ENCODE results near the gene SMIM11.
"Not testable (repeated sequence)": the region's sequence is repeated elsewhere in the genome, so short reads cannot be mapped to it uniquely, and the experiment has no call there.

DNA sequence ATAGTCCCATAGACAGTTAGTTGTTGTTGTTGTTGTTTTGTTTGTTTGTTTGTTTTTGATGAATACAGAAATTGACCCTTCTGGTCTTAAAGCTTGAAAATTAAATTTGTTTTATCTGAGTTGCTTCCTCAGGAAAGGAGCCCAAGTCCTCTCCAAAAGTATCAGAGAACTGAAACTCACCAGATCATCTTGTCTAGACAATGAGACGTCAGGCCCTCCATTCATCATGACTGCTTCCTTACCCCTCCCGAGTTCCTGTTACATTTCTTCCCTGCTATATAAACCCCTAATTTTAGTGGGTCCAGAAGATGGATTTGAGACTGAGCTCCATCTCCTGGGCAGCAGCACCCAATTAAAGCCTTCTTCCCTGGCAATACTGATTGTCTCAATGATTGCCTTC lies 31.4 kb downstream of the SMIM11 start:
- TF ChIP-seq, protein P1, sequence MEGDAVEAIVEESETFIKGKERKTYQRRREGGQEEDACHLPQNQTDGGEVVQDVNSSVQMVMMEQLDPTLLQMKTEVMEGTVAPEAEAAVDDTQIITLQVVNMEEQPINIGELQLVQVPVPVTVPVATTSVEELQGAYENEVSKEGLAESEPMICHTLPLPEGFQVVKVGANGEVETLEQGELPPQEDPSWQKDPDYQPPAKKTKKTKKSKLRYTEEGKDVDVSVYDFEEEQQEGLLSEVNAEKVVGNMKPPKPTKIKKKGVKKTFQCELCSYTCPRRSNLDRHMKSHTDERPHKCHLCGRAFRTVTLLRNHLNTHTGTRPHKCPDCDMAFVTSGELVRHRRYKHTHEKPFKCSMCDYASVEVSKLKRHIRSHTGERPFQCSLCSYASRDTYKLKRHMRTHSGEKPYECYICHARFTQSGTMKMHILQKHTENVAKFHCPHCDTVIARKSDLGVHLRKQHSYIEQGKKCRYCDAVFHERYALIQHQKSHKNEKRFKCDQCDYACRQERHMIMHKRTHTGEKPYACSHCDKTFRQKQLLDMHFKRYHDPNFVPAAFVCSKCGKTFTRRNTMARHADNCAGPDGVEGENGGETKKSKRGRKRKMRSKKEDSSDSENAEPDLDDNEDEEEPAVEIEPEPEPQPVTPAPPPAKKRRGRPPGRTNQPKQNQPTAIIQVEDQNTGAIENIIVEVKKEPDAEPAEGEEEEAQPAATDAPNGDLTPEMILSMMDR (IDR thresholded peaks at IDR 0.05; ENCODE audit: insufficient read depth, low read depth, low read length): not testable (repeated sequence)
- not testable (repeated sequence) for TF ChIP-seq EZH2 (IDR thresholded peaks at IDR 0.05; ENCODE audit: insufficient read depth, low read length)

All from astrocyte (in vitro differentiated cells and primary cell).